ENCODE results near the gene CACNA1I.

GRCh38 chr22:39664485-39665200 lies 94.1 kb downstream of the CACNA1I start:
- TF ChIP-seq MAX (IDR thresholded peaks at IDR 0.05; ENCODE audit: low read depth, low read length) (no peak), POLR2A (IDR thresholded peaks at IDR 0.05; ENCODE audit: extremely low read depth, insufficient read length) (no peak), CTCF (IDR thresholded peaks at IDR 0.05; ENCODE audit: low read depth, low read length) (no peak), MYC (IDR thresholded peaks at IDR 0.05; ENCODE audit: low read depth, low read length) (no peak)
